NCI-H345 treated with DMSO at 0.1 percent for 48 hours (cell line): ENCODE data around the gene MEN1.
"Not testable (repeated sequence)": the region's sequence is repeated elsewhere in the genome, so short reads cannot be mapped to it uniquely, and the experiment has no call there.

ENCODE experiments used
- DNase-seq: peaks from one replicate; lab custom pipeline; 2025; ENCODE audit not compliant: unreplicated experiment; lab: John Stamatoyannopoulos, UW

The MEN1 gene

DNA sequence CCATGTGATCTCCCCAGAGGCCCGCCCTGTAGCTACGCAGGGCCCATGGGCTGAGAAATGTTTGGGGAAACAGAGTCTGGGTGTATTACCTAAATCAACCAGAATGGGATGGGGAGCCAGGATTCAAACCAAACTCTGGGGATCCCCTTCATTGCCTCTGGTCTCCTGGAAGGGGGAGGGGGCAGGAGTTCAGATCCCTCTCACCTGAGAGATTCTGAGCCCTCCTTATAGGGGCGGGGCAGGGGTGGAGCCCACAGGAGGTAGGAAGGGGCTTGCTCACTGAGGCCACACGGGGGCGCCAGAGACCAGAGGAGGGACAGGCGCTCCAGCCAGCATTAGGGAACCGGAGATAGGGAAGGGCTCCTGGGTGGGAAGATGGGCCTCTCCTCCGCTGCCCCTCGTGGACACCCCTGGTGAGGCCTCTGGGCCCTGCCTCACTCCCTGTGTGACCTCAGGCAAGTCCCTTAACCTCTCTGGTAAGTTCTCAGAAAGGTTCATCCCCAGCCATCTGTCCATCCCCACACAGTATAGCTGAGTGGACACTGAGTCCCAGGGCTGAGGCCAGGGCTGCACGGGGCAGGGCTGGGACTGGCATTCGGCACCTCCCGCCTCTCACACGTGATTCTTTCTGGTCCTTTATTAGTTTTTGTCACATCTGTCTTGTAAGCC lies 36.8 kb upstream of the MEN1 start:
- DNase-seq = peak; percentile 78

- DNase-seq = not testable (repeated sequence)
Measured at GRCh38 chr11:64845776-64846129, 35.4 kb upstream of the MEN1 start.

DNA sequence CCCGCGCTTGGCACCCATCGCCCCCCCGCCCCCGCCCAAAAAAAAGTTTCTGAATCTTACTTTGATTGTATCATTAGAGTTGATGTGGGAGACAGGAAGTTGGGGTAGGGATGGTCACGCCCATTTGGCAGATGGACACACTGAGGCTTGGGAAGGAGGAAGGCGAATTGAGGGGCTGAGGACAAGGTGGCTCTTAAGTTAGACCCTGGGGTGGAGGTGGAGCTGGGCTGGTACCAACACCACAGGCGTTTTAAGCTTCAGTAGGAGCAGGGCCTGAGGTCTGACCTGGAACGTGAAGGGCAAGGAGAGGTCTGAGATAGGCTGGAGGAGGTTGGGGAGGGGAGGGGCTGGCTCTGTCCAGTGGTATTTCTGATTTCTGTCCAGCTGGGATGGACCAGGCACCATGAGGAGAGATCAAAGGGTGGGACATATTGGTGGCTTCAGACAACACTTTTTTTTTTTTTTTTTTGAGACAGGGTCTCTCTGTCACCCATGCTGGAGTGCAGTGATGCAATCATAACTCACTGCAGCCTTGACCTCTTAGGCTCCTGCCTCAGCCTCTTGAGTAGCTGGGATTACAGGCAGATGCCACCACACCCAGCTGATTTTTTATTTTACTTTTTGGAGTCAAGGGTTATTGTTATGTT lies 34.9 kb upstream of the MEN1 start:
- DNase-seq = no peak

DNA sequence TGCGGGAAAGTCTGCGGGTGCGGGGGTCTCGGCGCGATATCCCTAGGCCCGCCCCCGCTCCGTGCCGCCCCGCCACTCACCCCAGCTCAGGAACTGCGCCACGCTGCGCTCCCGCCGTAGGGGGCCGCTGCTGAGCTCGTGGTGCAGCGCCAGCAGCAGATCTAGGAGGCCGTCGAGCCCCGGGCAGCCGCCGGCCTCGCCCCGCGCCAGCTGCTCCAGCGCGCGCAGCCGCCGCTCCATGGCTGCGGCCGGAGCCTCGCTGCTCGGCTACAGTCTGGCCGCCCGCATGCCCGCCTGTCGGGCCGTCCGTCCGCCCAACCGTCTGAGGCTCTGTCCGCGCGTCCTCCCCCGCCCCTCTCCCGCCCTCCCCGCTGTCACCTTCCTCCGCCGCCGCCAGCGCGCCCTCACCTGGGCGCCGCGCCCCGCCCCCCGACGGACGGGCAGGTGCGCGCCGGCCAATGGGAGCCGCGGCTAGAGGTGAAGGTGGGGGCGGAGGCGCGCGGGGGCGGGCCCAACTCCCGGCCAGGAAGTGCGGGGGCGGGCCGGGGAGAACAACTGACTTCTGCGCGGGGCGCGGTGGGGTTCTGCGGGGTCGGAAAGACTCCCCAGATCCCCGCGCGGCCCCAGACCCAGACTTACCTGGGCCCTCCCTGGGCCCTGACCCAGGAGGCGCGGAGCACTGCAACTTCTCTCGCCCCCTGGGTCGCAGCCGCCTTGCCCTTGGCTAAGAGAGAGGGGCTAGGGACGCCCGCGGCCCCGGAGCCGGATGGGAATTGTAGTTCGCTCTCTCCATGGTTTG lies 34.2 kb upstream of the MEN1 start, which contains the start of gene CDC42BPG:
CDC42BPG (minus strand) TSS at position 324 of the 799 bp plus-strand sequence; CDS start at position 240, 84 bp downstream.
- DNase-seq = peak; percentile 86

- no peak for DNase-seq
Measured at GRCh38 chr11:64843686-64844329, 33.5 kb upstream of the MEN1 start.

GRCh38 chr11:64842851-64843685 lies 32.7 kb upstream of the MEN1 start:
- peak; percentile 43 for DNase-seq

DNA sequence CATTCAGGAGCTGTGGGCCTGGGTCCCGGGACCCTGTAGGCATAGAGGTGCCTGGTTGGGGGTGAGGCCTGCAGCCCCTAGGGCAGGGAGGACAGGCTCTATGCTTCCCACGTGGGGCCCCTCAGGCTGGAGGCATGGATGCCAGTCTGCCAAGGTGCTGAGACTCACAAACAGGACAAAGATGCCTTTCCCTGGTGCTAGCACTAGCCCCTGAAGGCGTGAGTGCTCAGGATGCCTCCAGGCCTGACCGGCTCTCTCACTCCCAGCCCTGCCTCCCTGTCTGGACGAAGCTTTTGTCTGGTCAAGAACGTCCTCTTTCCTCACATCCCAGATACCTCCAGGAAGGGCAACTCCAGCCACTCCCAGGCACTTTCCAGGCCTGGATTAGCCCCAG lies 32.0 kb upstream of the MEN1 start:
- DNase-seq = no peak

DNA sequence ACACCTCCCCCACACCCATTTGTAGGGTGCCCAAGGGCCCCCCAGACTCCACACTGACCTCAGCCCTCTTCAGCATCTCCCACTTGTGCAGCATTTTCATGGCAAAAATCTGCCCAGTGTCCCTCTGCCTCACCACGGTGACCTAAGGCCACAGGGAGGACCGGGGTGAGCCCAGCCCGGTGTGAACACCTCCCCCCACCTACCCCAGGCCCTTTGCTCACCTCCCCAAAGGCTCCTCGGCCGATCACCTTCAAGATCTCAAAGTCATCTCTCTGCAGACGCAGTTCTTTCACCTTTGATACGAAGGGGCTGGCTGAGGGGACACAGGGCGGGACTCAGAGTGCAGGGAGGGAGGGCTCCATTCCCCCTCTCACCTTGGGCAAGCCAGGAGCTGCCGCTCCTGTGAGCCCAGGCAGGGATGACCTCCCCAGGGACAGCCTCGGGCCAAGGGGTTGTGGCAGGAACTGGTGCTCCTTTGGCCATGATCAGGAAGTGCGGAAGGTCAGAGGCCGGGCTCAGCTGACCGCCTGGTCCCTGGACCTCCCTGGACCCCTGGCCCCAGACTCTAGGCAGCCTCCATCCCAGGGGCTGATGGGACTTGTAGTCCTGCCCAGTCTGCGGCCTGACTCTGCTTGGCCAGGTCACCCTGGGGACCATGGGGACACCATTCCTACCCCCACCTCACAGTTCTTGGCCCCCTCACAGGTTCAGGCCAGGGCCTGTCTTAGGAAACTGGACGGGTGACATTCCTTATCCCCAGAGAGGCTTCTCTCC lies 31.4 kb upstream of the MEN1 start:
- DNase-seq = no peak

DNA sequence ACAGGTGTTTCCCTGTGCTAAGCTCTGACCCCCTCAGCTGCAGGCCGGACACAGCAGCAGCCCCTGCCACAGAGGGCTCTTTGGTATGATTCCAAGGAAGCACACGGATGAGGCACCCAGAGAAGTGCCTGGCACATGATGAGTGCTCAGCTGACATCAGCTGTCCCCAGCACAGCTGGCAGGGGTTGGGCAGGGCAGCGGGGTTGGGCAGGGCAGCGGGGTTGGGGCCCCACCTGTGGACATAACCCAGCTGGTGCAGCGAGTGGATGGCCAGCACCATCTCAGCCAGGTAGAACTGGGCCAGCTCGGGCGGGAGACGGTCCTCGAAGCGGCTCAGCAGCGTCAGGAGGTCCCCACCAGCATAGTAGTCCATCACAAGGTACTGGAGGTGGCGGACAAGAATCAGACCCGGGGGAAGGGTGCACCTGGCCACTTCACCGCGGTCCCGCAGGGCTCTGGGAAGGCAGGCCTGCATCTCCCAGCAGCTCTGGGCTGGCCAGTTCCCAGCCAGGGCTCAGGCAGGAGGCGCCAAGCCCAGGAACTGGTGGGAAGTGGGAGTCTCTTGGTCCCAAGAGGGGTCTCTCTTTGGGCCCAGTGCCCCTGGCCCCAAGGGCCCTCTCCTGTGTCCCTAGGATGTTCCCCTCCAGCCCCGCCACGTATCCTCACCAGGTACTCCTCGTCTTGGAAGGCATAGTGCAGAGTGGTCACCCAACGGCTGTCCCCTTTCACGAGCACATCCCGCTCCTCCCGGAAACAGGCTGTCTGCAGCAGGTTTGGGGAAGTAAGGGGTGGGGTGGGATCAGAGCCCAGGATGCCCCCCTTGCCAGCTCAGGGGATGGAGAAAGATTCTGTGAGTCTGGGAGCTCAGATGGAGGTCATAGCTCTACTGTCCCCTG lies 29.8 kb upstream of the MEN1 start:
- DNase-seq = no peak

DNA sequence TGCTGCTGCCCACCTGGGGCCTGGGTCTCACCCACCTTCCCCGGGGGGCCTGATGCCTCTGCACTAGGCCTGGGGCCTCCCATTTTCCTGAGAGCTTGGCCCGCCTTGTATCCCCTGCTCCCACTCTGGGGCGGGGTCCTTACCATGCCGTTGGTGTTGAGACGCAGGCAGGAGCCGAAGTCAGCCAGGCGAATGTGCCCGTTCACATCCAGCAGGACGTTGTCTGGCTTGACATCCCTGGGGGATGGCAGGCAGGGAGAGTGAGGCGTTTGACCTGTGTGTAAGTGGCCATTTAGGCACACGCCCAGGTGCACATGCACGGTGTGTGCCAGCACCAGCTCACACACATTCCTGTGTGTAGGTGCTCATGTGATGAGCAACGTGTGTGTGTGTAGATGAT lies 29.0 kb upstream of the MEN1 start:
- no peak for DNase-seq

DNA sequence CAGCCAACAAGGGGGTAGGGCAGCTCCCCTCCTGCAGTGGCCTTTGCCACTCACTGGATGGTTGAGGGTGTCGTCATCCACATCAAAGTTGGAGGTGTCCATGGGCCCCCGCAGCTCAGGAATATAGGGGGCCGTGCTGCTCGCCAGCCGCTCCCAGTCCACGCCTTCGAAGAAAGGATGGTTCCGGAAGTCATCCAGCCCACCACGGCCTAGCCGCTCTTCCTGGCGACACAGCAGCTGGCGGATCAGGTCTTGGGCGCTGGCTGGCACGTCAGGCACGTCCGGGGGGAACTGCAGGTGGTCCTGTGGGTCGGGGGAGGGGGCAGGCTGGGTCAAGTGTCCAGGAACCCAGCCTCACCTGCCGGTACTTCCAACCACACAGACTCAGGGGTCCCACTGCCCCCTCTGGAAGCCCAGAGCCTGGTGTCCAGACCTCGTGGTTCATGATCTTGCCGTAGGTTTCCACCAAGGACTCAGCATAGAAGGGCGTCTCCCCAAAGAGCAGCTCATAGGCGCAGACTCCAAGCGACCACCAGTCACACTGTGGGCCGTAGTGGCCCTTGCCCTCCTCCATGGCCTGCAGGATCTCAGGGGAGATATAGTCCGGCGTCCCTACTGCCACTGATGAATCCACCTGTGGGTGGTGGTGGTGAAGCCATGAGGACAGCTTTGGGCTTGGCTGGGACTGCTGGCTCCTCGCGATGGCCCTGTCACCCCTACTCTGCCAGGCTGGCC lies 28.4 kb upstream of the MEN1 start:
- no peak for DNase-seq

GRCh38 chr11:64837887-64838351 lies 27.6 kb upstream of the MEN1 start:
- no peak for DNase-seq

- no peak for DNase-seq
Measured at GRCh38 chr11:64836448-64837072, 26.2 kb upstream of the MEN1 start.

DNA sequence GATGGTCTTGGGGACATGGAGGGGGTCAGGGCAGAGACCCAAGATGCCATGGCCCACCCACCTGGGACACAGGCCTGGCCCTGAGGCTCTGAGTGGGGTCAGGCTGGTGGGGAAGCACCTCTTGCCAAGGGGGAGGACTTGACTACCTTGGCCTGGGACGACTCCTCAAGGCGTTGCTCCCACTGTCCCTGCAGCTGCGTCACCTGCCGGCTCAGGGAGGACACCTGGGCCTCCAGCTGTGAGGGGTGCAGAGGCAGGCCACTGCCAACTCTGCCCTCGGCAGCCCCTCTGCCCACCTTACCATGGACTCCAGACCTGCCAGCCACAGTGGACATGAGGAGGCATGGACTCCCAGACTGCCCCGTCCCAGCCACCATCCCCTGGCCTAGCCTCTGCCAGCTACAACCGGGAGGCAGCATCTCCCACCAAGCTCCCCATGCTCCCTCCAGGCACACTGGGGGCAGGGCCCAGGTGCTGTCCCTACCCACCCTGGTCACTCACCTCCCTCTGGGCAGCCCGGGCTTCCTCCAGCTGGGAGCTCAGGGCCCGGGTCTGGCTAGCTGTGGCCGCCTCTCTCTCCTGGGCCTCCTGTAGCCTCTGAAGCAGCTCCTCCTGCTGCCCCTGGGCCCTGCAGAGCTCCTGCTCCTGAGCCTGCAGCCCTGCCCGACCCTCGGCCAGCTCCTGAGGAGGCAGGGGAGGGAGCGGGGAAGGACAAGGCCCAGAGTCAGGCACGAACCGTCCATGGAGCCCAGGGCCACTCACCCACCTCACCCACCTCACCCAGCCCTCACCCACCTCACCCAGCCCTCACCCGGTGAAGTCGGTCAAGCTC lies 25.5 kb upstream of the MEN1 start:
- no peak for DNase-seq

- DNase-seq = no peak
Measured at GRCh38 chr11:64834723-64835615, 24.6 kb upstream of the MEN1 start.
